Kidney (tissue), 14 donors: ENCODE data around the gene TRAF3IP1. TPM values are rescaled to one million over a fixed set of nuclear protein-coding genes. Genes with fewer than 3 reads are reported as not detected.

Source experiments
- DNase-seq, 5 donors: peaks; one replicate each; pipeline ENCODE4 v3.0.0-alpha.2; 2013 to 2020
- FAIRE-seq: peaks from 2 replicates; lab custom pipeline; 2012; peaks lifted over from hg19 to GRCh38; lab: Jason Lieb, UNC
- H3K27ac ChIP-seq, 2 donors: one replicate each; pipeline ENCODE4 v1.7.0; 2013; ENCODE audit warnings: low read depth in 2 of 2, low read length in 2 of 2, inconsistent platforms in 1 of 2
- H3K27me3 ChIP-seq: one replicate; pipeline ENCODE4 v1.7.1; 2013; ENCODE audit warnings: low read length, inconsistent platforms; ENCODE audit not compliant: control insufficient read depth, insufficient read depth
- H3K36me3 ChIP-seq, 3 donors: one replicate each; pipeline versions ENCODE4 v1.7.0 to v1.7.1; 2013; ENCODE audit warnings: low read length in 3 of 3, control low read depth in 1 of 3, inconsistent platforms in 1 of 3; ENCODE audit not compliant: insufficient read depth in 3 of 3, control insufficient read depth in 2 of 3
- H3K4me1 ChIP-seq, 3 donors: one replicate each; pipeline versions ENCODE4 v1.7.0 to v1.7.1; 2013; ENCODE audit warnings: low read length in 3 of 3, inconsistent platforms in 1 of 3, low read depth in 1 of 3; ENCODE audit not compliant: control insufficient read depth in 2 of 3, insufficient read depth in 2 of 3
- H3K4me3 ChIP-seq, 3 donors: one replicate each; pipeline versions ENCODE4 v1.7.0 to v1.8.1; 2013; ENCODE audit warnings: low read length in 3 of 3, control low read depth in 1 of 3, inconsistent platforms in 1 of 3
- H3K9ac ChIP-seq, 3 donors: one replicate each; pipeline versions ENCODE4 v1.7.0 to v1.7.1; 2013; ENCODE audit warnings: low read length in 3 of 3, control low read depth in 1 of 3, inconsistent platforms in 1 of 3
- H3K9me3 ChIP-seq, 3 donors: one replicate each; pipeline versions ENCODE4 v1.7.0 to v1.7.1; 2013; ENCODE audit warnings: low read length in 3 of 3, control low read depth in 1 of 3, inconsistent platforms in 1 of 3; ENCODE audit not compliant: control insufficient read depth in 2 of 3, insufficient read depth in 1 of 3
- intact Hi-C: fragments of 100-400 bp; cut with DNase I; formaldehyde crosslinking; loops from one replicate; pipeline ENCODE4 v1.11.1; 2022
- polyA plus RNA-seq: library from polyadenylated mRNA; stranded (reverse); fragments of 350-450 nt; fragmentation: Illumina TruSeq; extraction: RNeasy Lipid Tissue Mini Kit (QIAGEN cat#74804); gene quantifications from one replicate; pipeline ENCODE4 v1.2.3, GENCODE V29; 2014; ENCODE audit warnings: low read depth, low replicate concordance; ENCODE audit not compliant: insufficient read depth
- total RNA-seq: library from RNA; stranded (reverse); fragmentation: NEBNext Ultra II Directional; extraction: Animal tissue kit (Norgen Biotek cat#: 25700); gene quantifications from one replicate; pipeline ENCODE4 v1.2.1, GENCODE V29; 2021
- TF ChIP-seq, protein P1 (sequence below): IDR thresholded peaks from 3 replicates; pipeline ENCODE4 v1.5.1; 2012; ENCODE audit warnings: mild to moderate bottlenecking, moderate library complexity, borderline replicate concordance; ENCODE audit not compliant: insufficient read depth; ENCODE audit errors: extremely low read depth
- donor health status: control.
- donor health status: control.
- donor health status: control.
- donor health status: control.
- donor health status: control.
- donor health status: DM: yes; HTN: yes; CAD: no.
- donor health status: Normal renal cell carcinoma (clear cell type).

Gene TRAF3IP1
- total and polyA plus RNA-seq, 2 donors from 2014 or later: 6.4 to 24.2 TPM

GRCh38 chr2:238361877-238362276 lies 41.6 kb downstream of the TRAF3IP1 start:
- intact Hi-C loops: loop anchor here (10.0 kb wide), 1 partner anchor 423 kb away; no protein-coding TSS in a partner anchor
- peaks cover 2 to 8% (median 4%) of the 10 kb centered on the region in 3 donors for H3K36me3 ChIP-seq
- FAIRE-seq: no peak
- no peak overlapping the region for H3K9ac ChIP-seq
- H3K4me3 ChIP-seq: no peak overlapping the region
- no peaks in the 10 kb centered on the region for H3K9me3 ChIP-seq
- no peak overlapping the region for H3K27ac ChIP-seq
- H3K4me1 ChIP-seq: no peaks in the 10 kb centered on the region
- TF ChIP-seq, protein P1, sequence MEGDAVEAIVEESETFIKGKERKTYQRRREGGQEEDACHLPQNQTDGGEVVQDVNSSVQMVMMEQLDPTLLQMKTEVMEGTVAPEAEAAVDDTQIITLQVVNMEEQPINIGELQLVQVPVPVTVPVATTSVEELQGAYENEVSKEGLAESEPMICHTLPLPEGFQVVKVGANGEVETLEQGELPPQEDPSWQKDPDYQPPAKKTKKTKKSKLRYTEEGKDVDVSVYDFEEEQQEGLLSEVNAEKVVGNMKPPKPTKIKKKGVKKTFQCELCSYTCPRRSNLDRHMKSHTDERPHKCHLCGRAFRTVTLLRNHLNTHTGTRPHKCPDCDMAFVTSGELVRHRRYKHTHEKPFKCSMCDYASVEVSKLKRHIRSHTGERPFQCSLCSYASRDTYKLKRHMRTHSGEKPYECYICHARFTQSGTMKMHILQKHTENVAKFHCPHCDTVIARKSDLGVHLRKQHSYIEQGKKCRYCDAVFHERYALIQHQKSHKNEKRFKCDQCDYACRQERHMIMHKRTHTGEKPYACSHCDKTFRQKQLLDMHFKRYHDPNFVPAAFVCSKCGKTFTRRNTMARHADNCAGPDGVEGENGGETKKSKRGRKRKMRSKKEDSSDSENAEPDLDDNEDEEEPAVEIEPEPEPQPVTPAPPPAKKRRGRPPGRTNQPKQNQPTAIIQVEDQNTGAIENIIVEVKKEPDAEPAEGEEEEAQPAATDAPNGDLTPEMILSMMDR: no peak
- no peaks in the 10 kb centered on the region for H3K27me3 ChIP-seq
- peak in 1 of 5 donors; percentile 16 for DNase-seq

DNA sequence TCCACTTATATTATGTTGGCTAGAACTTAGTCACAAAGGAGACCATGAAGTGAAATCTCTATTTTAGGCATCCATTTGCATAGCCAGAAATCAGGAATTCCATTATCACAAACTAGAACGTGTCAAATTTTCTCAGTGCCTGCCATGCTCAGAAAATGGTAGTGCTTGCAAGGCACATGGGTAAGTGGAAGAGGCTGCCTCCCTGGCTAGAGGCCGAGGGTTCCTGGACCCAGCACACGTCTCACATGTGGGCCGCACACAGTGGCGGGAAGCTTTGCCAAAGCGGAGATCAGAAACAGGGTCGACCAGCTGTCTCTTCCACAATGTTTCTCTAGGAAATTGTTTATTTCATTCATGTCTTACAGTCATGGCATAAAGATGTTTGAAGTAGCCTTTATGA lies 42.3 kb downstream of the TRAF3IP1 start:
- intact Hi-C loops: loop anchor here (10.0 kb wide), 1 partner anchor 422 kb away; no protein-coding TSS in a partner anchor
- FAIRE-seq: no peak
- H3K4me1 ChIP-seq: no peaks in the 10 kb centered on the region
- no peaks in the 10 kb centered on the region for H3K9me3 ChIP-seq
- no peak overlapping the region for H3K27ac ChIP-seq
- H3K36me3 ChIP-seq: peaks cover 2 to 8% (median 4%) of the 10 kb centered on the region in 3 donors
- peak in 1 of 5 donors; percentile 52 for DNase-seq
- H3K9ac ChIP-seq: no peak overlapping the region
- H3K4me3 ChIP-seq: no peak overlapping the region
- H3K27me3 ChIP-seq: no peaks in the 10 kb centered on the region
- TF ChIP-seq, protein P1: no peak

GRCh38 chr2:238369591-238370040 lies 49.3 kb downstream of the TRAF3IP1 start:
- intact Hi-C loops: loop anchor here (10.0 kb wide), 1 partner anchor 415 kb away; no protein-coding TSS in a partner anchor
- H3K9ac ChIP-seq: no peak overlapping the region
- no peaks in the 10 kb centered on the region for H3K27me3 ChIP-seq
- no peak overlapping the region for H3K4me3 ChIP-seq
- DNase-seq (no peak), FAIRE-seq (no peak)
- H3K27ac ChIP-seq: no peak overlapping the region
- no peaks in the 10 kb centered on the region for H3K36me3 ChIP-seq
- peaks cover 0 to 2% (median 0%) of the 10 kb centered on the region in 3 donors for H3K9me3 ChIP-seq
- TF ChIP-seq, protein P1: no peak
- H3K4me1 ChIP-seq: no peaks in the 10 kb centered on the region
